ENCODE measurements around the gene ENO1. TPM values are rescaled to one million over a fixed set of nuclear protein-coding genes. Genes with fewer than 3 reads are reported as not detected.

Gene ENO1
- total and polyA plus RNA-seq, 2 of the 4 experiments (the other 2 are of a cell fraction) = 2,125 to 3,643 TPM

- Histone ChIP-seq H3K9me1 (ENCODE audit: insufficient read depth, low read length) (peaks cover 12% of the 10 kb centered on the region), H3K79me1 (ENCODE audit: low read depth in 1 of 2, low read length in 2 of 2) (peaks cover 76 to 98% of the 10 kb centered on the region in 2 experiments), H2AFZ (replicated peaks; ENCODE audit: low read length, poor library complexity) (no peak overlapping the region), H2BK120ac (ENCODE audit: low read depth, low read length) (no peak overlapping the region), H4K91ac (ENCODE audit: insufficient read depth, low read depth, low read length) (no peak overlapping the region), H3K9me3 (ENCODE audit: control insufficient read depth, insufficient read depth, low read length) (no peaks in the 10 kb centered on the region), H4K8ac (ENCODE audit: low read depth in 2 of 2, low read length in 2 of 2) (0 out of 4 replicates have a peak overlapping the region, but pooled peaks of 1 of the 2 experiments have one; percentile 18), H3K23ac (ENCODE audit: low read depth, low read length) (no peak overlapping the region), H3K9ac (ENCODE audit: low read depth, low read length) (no peak overlapping the region), H2BK15ac (ENCODE audit: low read depth, low read length) (no peak overlapping the region), H3K18ac (ENCODE audit: low read depth, low read length) (no peak overlapping the region), H3K4me2 (ENCODE audit: low read depth, low read length) (no peak overlapping the region), H3K14ac (replicated peaks; ENCODE audit: low read depth, low read length) (no peak overlapping the region), H2AK9ac (replicated peaks; ENCODE audit: low read depth, low read length, poor library complexity) (no peak overlapping the region), H3K36me3 (ENCODE audit: control insufficient read depth, insufficient read depth, low read length) (peaks cover 95% of the 10 kb centered on the region), H3K27me3 (ENCODE audit: control insufficient read depth, insufficient read depth, low read length) (no peaks in the 10 kb centered on the region), H3K4me3 (ENCODE audit: insufficient read depth, low read depth, low read length) (no peak overlapping the region), H4K20me1 (ENCODE audit: insufficient read depth, low read length) (peaks cover 100% of the 10 kb centered on the region), H3K4me1 (ENCODE audit: control insufficient read depth, insufficient read depth, low read length) (peaks cover 24% of the 10 kb centered on the region), H3K4ac (ENCODE audit: low read depth, low read length) (no peak overlapping the region), H3K27ac (ENCODE audit: insufficient read depth, low read length) (no peak overlapping the region), H3K56ac (ENCODE audit: extremely low read depth, insufficient read depth, low read length) (no peak overlapping the region), H2AK5ac (ENCODE audit: low read depth, low read length) (no peak overlapping the region), H2BK20ac (ENCODE audit: low read depth, low read length) (no peak overlapping the region), H2BK5ac (ENCODE audit: low read depth, low read length, poor library complexity, severe bottlenecking) (no peak overlapping the region), H4K5ac (ENCODE audit: low read depth, low read length) (no peak overlapping the region)
- CTCF ChIA-PET = interaction anchor here (0.5 kb wide), 1 partner anchor 250 kb away, joined by 4 read pairs; no protein-coding TSS in a partner anchor
- dilution Hi-C loops (cut with HindIII; ENCODE audit: low sequenced_read_pairs, unreplicated experiment) (no loop called here), intact Hi-C loops (cut with micrococcal nuclease) (no loop called here), in situ Hi-C loops (cut with MboI; ENCODE audit: low sequenced_read_pairs) (loop anchor here (25.0 kb wide), 1 partner anchor 880 kb away; no protein-coding TSS in a partner anchor)
- TF ChIP-seq POLR2A (IDR thresholded peaks at IDR 0.05; ENCODE audit: low read depth, low read length) (peak; percentile 48; the same call in 1 of the 2 replicates), CEBPB (IDR thresholded peaks at IDR 0.05; ENCODE audit: low read depth, low read length) (no peak), BHLHE40 (IDR thresholded peaks at IDR 0.05; ENCODE audit: low read depth, low read length) (no peak)
- TF ChIP-seq, protein P1, sequence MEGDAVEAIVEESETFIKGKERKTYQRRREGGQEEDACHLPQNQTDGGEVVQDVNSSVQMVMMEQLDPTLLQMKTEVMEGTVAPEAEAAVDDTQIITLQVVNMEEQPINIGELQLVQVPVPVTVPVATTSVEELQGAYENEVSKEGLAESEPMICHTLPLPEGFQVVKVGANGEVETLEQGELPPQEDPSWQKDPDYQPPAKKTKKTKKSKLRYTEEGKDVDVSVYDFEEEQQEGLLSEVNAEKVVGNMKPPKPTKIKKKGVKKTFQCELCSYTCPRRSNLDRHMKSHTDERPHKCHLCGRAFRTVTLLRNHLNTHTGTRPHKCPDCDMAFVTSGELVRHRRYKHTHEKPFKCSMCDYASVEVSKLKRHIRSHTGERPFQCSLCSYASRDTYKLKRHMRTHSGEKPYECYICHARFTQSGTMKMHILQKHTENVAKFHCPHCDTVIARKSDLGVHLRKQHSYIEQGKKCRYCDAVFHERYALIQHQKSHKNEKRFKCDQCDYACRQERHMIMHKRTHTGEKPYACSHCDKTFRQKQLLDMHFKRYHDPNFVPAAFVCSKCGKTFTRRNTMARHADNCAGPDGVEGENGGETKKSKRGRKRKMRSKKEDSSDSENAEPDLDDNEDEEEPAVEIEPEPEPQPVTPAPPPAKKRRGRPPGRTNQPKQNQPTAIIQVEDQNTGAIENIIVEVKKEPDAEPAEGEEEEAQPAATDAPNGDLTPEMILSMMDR (conservative IDR thresholded peaks at IDR 0.05; ENCODE audit: low read depth, low read length) = no peak
- TF ChIP-seq, protein P2, sequence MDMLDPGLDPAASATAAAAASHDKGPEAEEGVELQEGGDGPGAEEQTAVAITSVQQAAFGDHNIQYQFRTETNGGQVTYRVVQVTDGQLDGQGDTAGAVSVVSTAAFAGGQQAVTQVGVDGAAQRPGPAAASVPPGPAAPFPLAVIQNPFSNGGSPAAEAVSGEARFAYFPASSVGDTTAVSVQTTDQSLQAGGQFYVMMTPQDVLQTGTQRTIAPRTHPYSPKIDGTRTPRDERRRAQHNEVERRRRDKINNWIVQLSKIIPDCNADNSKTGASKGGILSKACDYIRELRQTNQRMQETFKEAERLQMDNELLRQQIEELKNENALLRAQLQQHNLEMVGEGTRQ (IDR thresholded peaks at IDR 0.05; ENCODE audit: low read depth, low read length) = no peak
- 97% methylated on average over 9 of the region's 11 CpGs; no CpG with 5 or more reads in 1 of the 2 experiments for WGBS, 2 experiments (ENCODE audit: extremely low coverage in 2 of 2, insufficient read length in 1 of 2)
- ATAC-seq (ENCODE audit: low read depth) (no peak), DNase-seq (no peak)
- POLR2A ChIA-PET (ENCODE audit: unreplicated experiment) = interaction anchor here (0.6 kb wide), 1 partner anchor 494 kb away, joined by 4 read pairs; no protein-coding TSS in a partner anchor
- BruUV-seq (replicated peaks) = no TSS peak
These were observed 11.6 kb downstream of the ENO1 start for GRCh38 chr1:8866792-8867415.
